Activated CD8-positive, alpha-beta T cell treated with anti-CD3 and anti-CD28 coated beads for 36 hours (primary cell): ENCODE measurements around the gene SPG11. TPM values are rescaled to one million over a fixed set of nuclear protein-coding genes. Genes with fewer than 3 reads are reported as not detected.
A peak's percentile ranks its signal among the peaks of the same experiment; 100 is the strongest.
"Not testable (repeated sequence)": the region's sequence is repeated elsewhere in the genome, so short reads cannot be mapped to it uniquely, and the experiment has no call there.

Experiments used
- ATAC-seq: fragments of 200-7000 bp; cut with Tn5 transposase; one replicate; pipeline ENCODE4 v1.10.0; 2021; ENCODE audit warnings: mild to moderate bottlenecking, moderate library complexity
- CTCF ChIA-PET: fragments of 350-600 bp; sonication (Branson Sonifier 250); formaldehyde crosslinking; loops from one replicate; lab custom pipeline; 2021; ENCODE audit warnings: antibody characterized with exemption; lab: Charles Lee
- POLR2A ChIA-PET: fragments of 350-600 bp; sonication (Branson Sonifier 250); formaldehyde crosslinking; loops from one replicate; lab custom pipeline; 2021; ENCODE audit warnings: antibody characterized with exemption; lab: Charles Lee
- DNase-seq: peaks from one replicate; pipeline ENCODE4 v3.0.0-alpha.2; 2020
- H3K27ac Mint-ChIP-seq: one replicate; pipeline ENCODE4 v1.8.0; 2021; ENCODE audit warnings: mild to moderate bottlenecking, mixed read lengths
- H3K27me3 Mint-ChIP-seq: one replicate; pipeline ENCODE4 v1.8.0; 2021; ENCODE audit warnings: mixed read lengths
- H3K36me3 Mint-ChIP-seq: one replicate; pipeline ENCODE4 v1.8.0; 2021; ENCODE audit warnings: low read depth, mixed read lengths
- H3K4me1 Mint-ChIP-seq: one replicate; pipeline ENCODE4 v1.8.0; 2021; ENCODE audit warnings: low read depth, mixed read lengths
- H3K4me3 Mint-ChIP-seq: one replicate; pipeline ENCODE4 v1.8.0; 2021; ENCODE audit warnings: mild to moderate bottlenecking, moderate library complexity, mixed read lengths
- H3K9me3 Mint-ChIP-seq: one replicate; pipeline ENCODE4 v1.8.0; 2021; ENCODE audit warnings: mixed read lengths
- intact Hi-C: fragments of 100-400 bp; cut with micrococcal nuclease; formaldehyde crosslinking; loops from one replicate; pipeline ENCODE4 v1.10.0; 2022
- total RNA-seq, 2 experiments: library from RNA; stranded (reverse); gene quantifications; one replicate each; pipeline ENCODE4 v1.2.3, GENCODE V29; 2021
- TF ChIP-seq, protein P1 (sequence below): fragments of 200-600 bp; IDR thresholded peaks from one replicate; pipeline ENCODE4 v1.8.0; 2022; ENCODE audit warnings: antibody characterized with exemption, mild to moderate bottlenecking

SPG11 gene
- total RNA-seq, 2 experiments from 2014 or later, result 68.6 to 71.5 TPM

DNA sequence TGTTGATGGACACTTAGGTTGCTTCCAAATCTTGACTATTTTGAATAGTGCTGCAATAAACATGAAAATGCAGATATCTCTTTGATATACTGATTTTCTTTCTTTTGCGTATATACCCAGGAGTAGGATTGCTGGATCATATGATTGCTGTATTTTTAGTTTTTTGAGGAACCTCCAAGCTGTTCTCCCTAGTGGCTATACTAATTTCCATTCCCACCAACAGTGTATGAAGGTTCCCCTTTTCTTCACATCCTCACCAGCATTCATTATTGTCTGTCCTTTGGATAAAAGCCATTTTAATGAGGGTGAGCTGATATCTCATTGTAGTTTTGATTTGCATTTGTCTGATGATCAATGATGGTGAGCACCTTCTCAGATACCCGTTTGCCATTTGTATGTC, 35.2 kb upstream of the SPG11 start:
- CTCF ChIA-PET, result interaction anchor here (1.0 to 1.6 kb wide), 4 partner anchors 9 to 35 kb away, joined by 3 to 6 read pairs (median 4); partner anchors contain the start of gene SPG11
- ATAC-seq (no peak), DNase-seq (no peak)
- POLR2A ChIA-PET, result interaction anchor here (1.0 to 5.8 kb wide), 4 partner anchors 13 to 35 kb away, joined by 3 to 45 read pairs (median 8); partner anchors contain the start of genes B2M, PATL2 and SPG11
- Mint-ChIP-seq H3K4me3 (no peak overlapping the region), H3K36me3 (peaks cover 16% of the 10 kb centered on the region), H3K27ac (no peak overlapping the region), H3K27me3 (no peaks in the 10 kb centered on the region), H3K4me1 (peaks cover 29% of the 10 kb centered on the region), H3K9me3 (peaks cover 36% of the 10 kb centered on the region)
- intact Hi-C loops, result no loop called here
- TF ChIP-seq, protein P1, sequence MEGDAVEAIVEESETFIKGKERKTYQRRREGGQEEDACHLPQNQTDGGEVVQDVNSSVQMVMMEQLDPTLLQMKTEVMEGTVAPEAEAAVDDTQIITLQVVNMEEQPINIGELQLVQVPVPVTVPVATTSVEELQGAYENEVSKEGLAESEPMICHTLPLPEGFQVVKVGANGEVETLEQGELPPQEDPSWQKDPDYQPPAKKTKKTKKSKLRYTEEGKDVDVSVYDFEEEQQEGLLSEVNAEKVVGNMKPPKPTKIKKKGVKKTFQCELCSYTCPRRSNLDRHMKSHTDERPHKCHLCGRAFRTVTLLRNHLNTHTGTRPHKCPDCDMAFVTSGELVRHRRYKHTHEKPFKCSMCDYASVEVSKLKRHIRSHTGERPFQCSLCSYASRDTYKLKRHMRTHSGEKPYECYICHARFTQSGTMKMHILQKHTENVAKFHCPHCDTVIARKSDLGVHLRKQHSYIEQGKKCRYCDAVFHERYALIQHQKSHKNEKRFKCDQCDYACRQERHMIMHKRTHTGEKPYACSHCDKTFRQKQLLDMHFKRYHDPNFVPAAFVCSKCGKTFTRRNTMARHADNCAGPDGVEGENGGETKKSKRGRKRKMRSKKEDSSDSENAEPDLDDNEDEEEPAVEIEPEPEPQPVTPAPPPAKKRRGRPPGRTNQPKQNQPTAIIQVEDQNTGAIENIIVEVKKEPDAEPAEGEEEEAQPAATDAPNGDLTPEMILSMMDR, result no peak

DNA sequence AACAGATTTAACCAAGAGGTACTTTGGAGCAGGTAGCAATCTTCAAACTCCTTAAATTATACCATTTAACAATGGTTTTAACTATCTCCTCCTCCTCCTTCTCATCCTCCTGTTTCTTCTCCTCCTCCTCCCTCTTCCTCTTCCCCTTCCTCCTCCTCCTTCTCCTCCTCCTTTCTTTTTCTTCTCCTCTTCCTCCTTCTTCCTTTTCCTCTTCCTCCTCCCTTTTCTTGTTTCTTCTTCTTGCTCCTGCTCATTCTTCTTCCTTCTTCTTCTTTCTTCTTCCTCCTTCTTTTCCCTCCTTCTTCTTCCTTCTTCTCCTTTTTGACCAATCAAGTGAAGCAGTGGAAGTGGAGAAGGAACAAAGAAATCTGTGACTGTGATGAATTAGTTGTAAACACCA, 33.6 kb upstream of the SPG11 start:
- DNase-seq (no peak), ATAC-seq (no peak)
- TF ChIP-seq, protein P1, result no peak
- peaks cover 31% of the 10 kb centered on the region for H3K4me1 Mint-ChIP-seq
- ChIA-PET CTCF (interaction anchor here (0.6 to 1.0 kb wide), 3 partner anchors 14 to 41 kb away, joined by 3 to 4 read pairs (median 3); partner anchors contain the start of gene PATL2), POLR2A (interaction anchor here (0.7 to 5.8 kb wide), 6 partner anchors 14 to 34 kb away, joined by 3 to 45 read pairs (median 4); partner anchors contain the start of genes B2M, PATL2 and SPG11)
- intact Hi-C loops, result no loop called here
- no peak overlapping the region for H3K27ac Mint-ChIP-seq
- H3K9me3 Mint-ChIP-seq, result peaks cover 23% of the 10 kb centered on the region
- H3K27me3 Mint-ChIP-seq, result no peaks in the 10 kb centered on the region
- H3K4me3 Mint-ChIP-seq, result no peak overlapping the region
- peaks cover 13% of the 10 kb centered on the region for H3K36me3 Mint-ChIP-seq

DNA sequence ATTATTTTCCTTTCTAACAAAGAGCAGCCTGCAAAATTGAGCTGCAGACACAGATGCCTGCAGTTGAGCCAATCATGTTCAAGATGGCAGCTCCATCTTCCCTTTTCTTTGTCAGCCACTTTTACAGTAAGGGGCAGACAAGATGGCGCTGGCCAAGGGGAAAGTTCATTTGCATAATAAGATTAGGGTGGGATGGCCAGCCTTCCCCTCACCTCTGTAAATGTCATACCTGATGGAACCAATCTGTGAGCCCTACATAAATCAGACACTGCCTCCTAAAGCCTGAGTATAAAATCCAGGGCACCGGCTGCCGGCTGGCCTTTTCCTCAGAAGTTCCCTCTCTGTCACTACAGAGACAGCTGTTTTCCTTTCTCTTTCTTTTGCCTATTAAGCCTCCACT, 31.8 kb upstream of the SPG11 start:
- Mint-ChIP-seq H3K4me3 (no peak overlapping the region), H3K36me3 (peaks cover 5% of the 10 kb centered on the region), H3K27ac (no peak overlapping the region), H3K27me3 (no peaks in the 10 kb centered on the region), H3K4me1 (peaks cover 22% of the 10 kb centered on the region), H3K9me3 (peaks cover 12% of the 10 kb centered on the region)
- DNase-seq, result no peak
- intact Hi-C loops, result no loop called here
- POLR2A ChIA-PET, result interaction anchor here (1.0 to 5.8 kb wide), 4 partner anchors 16 to 34 kb away, joined by 3 to 45 read pairs (median 7); partner anchors contain the start of genes B2M, PATL2 and SPG11
- CTCF ChIA-PET, result interaction anchor here (1.4 kb wide), 1 partner anchor 10 kb away, joined by 3 read pairs; no protein-coding TSS in a partner anchor
- no peak for ATAC-seq
- TF ChIP-seq, protein P1, result no peak

DNA sequence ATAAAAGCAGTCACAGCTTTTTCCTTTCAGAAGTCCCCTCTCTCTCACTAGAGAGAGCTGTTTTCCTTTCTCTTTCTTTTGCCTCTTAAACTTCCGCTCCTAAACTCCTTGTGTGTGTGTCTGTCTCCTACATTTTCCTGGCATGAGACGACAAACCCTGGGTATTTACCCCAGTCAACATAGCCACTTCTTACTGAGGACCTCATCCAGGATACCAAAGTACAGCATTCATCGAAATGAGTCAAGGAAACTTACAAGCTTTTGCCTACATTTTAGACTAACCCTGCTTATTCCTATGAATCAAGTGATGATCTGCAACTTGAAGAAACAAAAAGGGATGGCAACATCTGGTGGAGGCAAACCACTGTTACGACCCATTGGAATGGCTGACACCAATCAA, 31.0 kb upstream of the SPG11 start:
- DNase-seq (no peak), ATAC-seq (no peak)
- Mint-ChIP-seq H3K27me3 (no peaks in the 10 kb centered on the region), H3K4me1 (peaks cover 23% of the 10 kb centered on the region), H3K9me3 (peaks cover 6% of the 10 kb centered on the region), H3K27ac (no peak overlapping the region), H3K36me3 (peaks cover 1% of the 10 kb centered on the region), H3K4me3 (no peak overlapping the region)
- TF ChIP-seq, protein P1, result no peak
- POLR2A ChIA-PET, result interaction anchor here (1.1 to 5.8 kb wide), 2 partner anchors 17 to 35 kb away, joined by 3 to 45 read pairs; partner anchors contain the start of genes B2M and PATL2
- CTCF ChIA-PET, result no interaction called here
- intact Hi-C loops, result no loop called here

DNA sequence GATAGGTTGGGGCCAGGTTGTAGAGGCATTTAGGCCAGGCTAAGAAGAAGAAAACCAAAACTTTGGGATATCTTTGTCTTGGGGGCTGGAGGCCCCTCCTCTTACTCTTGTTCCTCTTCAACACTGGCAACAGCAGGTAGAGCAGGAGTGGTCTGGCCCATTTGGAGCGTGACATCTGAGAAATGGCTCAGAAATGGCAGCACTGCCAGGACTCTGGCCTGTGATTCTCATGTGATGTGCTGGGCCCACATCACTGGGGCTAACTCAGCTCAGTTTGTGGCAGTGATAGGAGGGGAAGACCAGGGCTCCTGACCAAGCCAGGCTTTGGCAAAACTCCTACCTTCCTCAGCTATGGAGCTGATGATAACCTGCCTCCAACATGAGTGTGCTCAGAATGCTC, 29.2 kb upstream of the SPG11 start:
- no peak for DNase-seq
- ChIA-PET CTCF (interaction anchor here (1.0 to 1.5 kb wide), 3 partner anchors 11 to 25 kb away, joined by 3 to 7 read pairs (median 5); no protein-coding TSS in a partner anchor), POLR2A (interaction anchor here (0.6 to 39.8 kb wide), 8 partner anchors 9 to 32 kb away, joined by 3 to 1862 read pairs (median 4); partner anchors contain the start of genes B2M, PATL2, SPG11 and TRIM69)
- H3K27ac Mint-ChIP-seq, result no peak overlapping the region
- peaks cover 32% of the 10 kb centered on the region for H3K4me1 Mint-ChIP-seq
- peaks cover 14% of the 10 kb centered on the region for H3K36me3 Mint-ChIP-seq
- intact Hi-C loops, result no loop called here
- TF ChIP-seq, protein P1, result no peak
- H3K9me3 Mint-ChIP-seq, result peaks cover 13% of the 10 kb centered on the region
- no peak overlapping the region for H3K4me3 Mint-ChIP-seq
- ATAC-seq, result no peak
- H3K27me3 Mint-ChIP-seq, result no peaks in the 10 kb centered on the region

DNA sequence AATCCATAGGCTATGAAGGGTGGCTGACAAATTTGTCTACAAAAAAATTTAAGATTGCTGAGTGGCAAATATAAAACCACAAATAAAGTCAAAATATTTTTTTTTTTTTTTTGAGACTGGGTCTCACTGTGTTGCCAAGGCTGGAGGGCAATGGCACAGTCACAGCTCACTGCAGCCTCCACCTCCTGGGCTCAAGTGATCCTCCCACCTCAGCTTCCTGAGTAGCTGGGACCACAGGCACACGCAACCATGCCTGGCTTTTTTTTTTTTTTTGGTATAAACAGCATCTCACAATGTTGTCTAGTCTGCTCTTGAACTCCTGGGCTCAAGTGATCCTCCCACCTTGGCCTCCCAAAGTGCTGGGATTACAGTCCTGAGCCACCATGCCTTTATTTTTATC, 26.8 kb upstream of the SPG11 start:
- Mint-ChIP-seq H3K36me3 (peaks cover 17% of the 10 kb centered on the region), H3K4me1 (peaks cover 44% of the 10 kb centered on the region), H3K9me3 (peaks cover 21% of the 10 kb centered on the region)
- peak; percentile 50 for DNase-seq
- ATAC-seq, result peak; percentile 67
- ChIA-PET POLR2A (interaction anchor here (1.4 to 39.8 kb wide), 2 partner anchors 27 to 31 kb away, joined by 6 to 1862 read pairs; partner anchors contain the start of genes B2M, PATL2, SPG11 and TRIM69), CTCF (interaction anchor here (1.8 kb wide), 1 partner anchor 27 kb away, joined by 9 read pairs; the partner anchor contains the start of gene SPG11)
- H3K27me3 Mint-ChIP-seq, H3K4me3 Mint-ChIP-seq, H3K27ac Mint-ChIP-seq, intact Hi-C loops: not testable (repeated sequence)

DNA sequence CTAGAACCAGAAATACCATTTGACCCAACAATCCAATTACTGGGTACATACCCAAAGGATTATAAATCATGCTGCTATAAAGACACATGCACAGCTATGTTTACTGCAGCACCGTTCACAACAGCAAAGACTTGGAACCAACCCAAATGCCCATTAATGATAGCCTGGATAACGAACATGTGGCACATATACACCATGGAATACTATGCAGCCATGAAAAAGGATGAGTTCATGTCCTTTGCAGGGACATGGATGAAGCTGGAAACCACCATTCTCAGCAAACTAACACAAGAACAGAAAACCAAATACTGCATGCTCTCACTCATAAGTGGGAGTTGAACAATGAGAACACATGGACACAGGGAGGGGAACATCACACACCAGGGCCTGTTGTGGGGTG, 25.9 kb upstream of the SPG11 start:
- intact Hi-C loops, H3K4me3 Mint-ChIP-seq: not testable (repeated sequence)
- POLR2A ChIA-PET, result interaction anchor here (1.1 to 39.8 kb wide), 3 partner anchors 11 to 32 kb away, joined by 4 to 1862 read pairs (median 8); partner anchors contain the start of genes B2M, PATL2, SPG11 and TRIM69

More for the DNA sequence above, 25.9 kb upstream of the SPG11 start:
- not testable (repeated sequence) for ATAC-seq, H3K27me3 Mint-ChIP-seq, DNase-seq
- Mint-ChIP-seq H3K36me3 (peaks cover 20% of the 10 kb centered on the region), H3K4me1 (peaks cover 44% of the 10 kb centered on the region), H3K27ac (peak overlapping the region; percentile 27), H3K9me3 (peaks cover 27% of the 10 kb centered on the region)
- CTCF ChIA-PET, result interaction anchor here (0.8 kb wide), 1 partner anchor 22 kb away, joined by 3 read pairs; the partner anchor contains the start of genes B2M and PATL2
